Hepatocyte (in vitro differentiated cells): ENCODE data around the gene LMX1B.

Experiments used
- EZH2 ChIP-seq: fragments of 200-600 bp; sonication (generic); IDR thresholded peaks from 2 replicates; pipeline ENCODE4 v1.6.1; 2016; ENCODE audit warnings: antibody characterized with exemption, mild to moderate bottlenecking, borderline replicate concordance
- EZH2phosphoT487 ChIP-seq: fragments of 200-600 bp; sonication (generic); IDR thresholded peaks from one replicate; pipeline ENCODE4 v1.6.1; 2018; ENCODE audit warnings: antibody characterized with exemption, mild to moderate bottlenecking, low read depth, moderate library complexity; ENCODE audit not compliant: unreplicated experiment, severe bottlenecking
- TF ChIP-seq, protein P1 (sequence below): fragments of 200-600 bp; sonication (generic); IDR thresholded peaks from 2 replicates; pipeline ENCODE4 v1.5.1; 2016; ENCODE audit warnings: antibody characterized with exemption, mild to moderate bottlenecking; ENCODE audit not compliant: poor library complexity

DNA sequence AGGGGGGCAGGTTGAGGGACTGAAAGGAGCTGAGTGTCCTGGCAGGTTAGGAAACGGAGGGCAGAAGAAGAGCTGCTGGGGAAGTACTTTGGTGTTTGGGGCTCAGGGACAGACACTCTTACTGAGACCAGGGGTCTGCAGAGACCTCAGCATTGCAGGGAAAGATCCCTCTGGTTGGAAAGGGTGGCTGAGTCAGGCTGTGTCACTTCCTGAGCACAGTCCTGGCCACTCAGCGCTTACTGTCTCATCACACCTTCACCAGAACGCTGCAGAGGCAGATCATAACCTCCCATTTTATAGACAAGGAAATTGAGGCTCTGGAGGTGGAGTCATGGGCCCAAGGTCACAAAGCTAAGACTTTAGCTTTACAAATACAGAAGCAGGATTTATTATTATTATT, 54.3 kb downstream of the LMX1B start:
- no peak for TF ChIP-seq EZH2
- TF ChIP-seq, protein P1, sequence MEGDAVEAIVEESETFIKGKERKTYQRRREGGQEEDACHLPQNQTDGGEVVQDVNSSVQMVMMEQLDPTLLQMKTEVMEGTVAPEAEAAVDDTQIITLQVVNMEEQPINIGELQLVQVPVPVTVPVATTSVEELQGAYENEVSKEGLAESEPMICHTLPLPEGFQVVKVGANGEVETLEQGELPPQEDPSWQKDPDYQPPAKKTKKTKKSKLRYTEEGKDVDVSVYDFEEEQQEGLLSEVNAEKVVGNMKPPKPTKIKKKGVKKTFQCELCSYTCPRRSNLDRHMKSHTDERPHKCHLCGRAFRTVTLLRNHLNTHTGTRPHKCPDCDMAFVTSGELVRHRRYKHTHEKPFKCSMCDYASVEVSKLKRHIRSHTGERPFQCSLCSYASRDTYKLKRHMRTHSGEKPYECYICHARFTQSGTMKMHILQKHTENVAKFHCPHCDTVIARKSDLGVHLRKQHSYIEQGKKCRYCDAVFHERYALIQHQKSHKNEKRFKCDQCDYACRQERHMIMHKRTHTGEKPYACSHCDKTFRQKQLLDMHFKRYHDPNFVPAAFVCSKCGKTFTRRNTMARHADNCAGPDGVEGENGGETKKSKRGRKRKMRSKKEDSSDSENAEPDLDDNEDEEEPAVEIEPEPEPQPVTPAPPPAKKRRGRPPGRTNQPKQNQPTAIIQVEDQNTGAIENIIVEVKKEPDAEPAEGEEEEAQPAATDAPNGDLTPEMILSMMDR: no peak
- TF ChIP-seq EZH2phosphoT487: no peak
